Stimulated activated CD4-positive, alpha-beta T cell treated with anti-CD3 and anti-CD28 coated beads, Interleukin-4, amount 100 ng/mL, for 1 hour (primary cell): ENCODE data around the gene CYB561D1.

Experiments
- DNase-seq: peaks from one replicate; pipeline ENCODE4 v3.0.0-alpha.2; 2020

CYB561D1 gene

GRCh38 chr1:109531826-109532364, 38.0 kb downstream of the CYB561D1 start:
- no peak for DNase-seq

- peak; percentile 88 for DNase-seq
These were observed 38.7 kb downstream of the CYB561D1 start for GRCh38 chr1:109532365-109533136.

GRCh38 chr1:109534307-109534858, 40.5 kb downstream of the CYB561D1 start:
- no peak for DNase-seq

- no peak for DNase-seq
These were observed 41.6 kb downstream of the CYB561D1 start for GRCh38 chr1:109535481-109535880.

- no peak for DNase-seq
These were observed 42.1 kb downstream of the CYB561D1 start for GRCh38 chr1:109535971-109536491.

- no peak for DNase-seq
These were observed 43.7 kb downstream of the CYB561D1 start for GRCh38 chr1:109537450-109538178.

- DNase-seq = no peak
These were observed 45.1 kb downstream of the CYB561D1 start for GRCh38 chr1:109538827-109539555.

- DNase-seq = no peak
These were observed 45.8 kb downstream of the CYB561D1 start, which contains the start of gene GPR61 for GRCh38 chr1:109539676-109540075. GPR61 (plus strand) TSS chr1:109539872; CDS start chr1:109543023, 3,151 bp downstream.

- DNase-seq = no peak
These were observed 47.2 kb downstream of the CYB561D1 start for GRCh38 chr1:109541102-109541501.

GRCh38 chr1:109542657-109543056, 48.8 kb downstream of the CYB561D1 start:
- no peak for DNase-seq

GRCh38 chr1:109543283-109543987, 49.5 kb downstream of the CYB561D1 start:
- DNase-seq = no peak

GRCh38 chr1:109543988-109544735, 50.3 kb downstream of the CYB561D1 start:
- DNase-seq = no peak

- DNase-seq = peak; percentile 88
These were observed 52.6 kb downstream of the CYB561D1 start for GRCh38 chr1:109546311-109547109.

- DNase-seq = peak; percentile 16
These were observed 53.8 kb downstream of the CYB561D1 start for GRCh38 chr1:109547463-109548320.

- DNase-seq = peak; percentile 94
These were observed 54.7 kb downstream of the CYB561D1 start, which contains the start of gene GNAI3 for GRCh38 chr1:109548321-109549267. GNAI3 (plus strand) TSS chr1:109548615; CDS start chr1:109548721, 106 bp downstream.
